Measurements from ENCODE around the gene POLR3C. TPM values are rescaled to one million over a fixed set of nuclear protein-coding genes. Genes with fewer than 3 reads are reported as not detected.
"Not testable (repeated sequence)": the region's sequence is repeated elsewhere in the genome, so short reads cannot be mapped to it uniquely, and the experiment has no call there.

POLR3C gene
- total and polyA plus RNA-seq, 11 donors: 5.9 to 22.4 (median 15.1) TPM

DNA sequence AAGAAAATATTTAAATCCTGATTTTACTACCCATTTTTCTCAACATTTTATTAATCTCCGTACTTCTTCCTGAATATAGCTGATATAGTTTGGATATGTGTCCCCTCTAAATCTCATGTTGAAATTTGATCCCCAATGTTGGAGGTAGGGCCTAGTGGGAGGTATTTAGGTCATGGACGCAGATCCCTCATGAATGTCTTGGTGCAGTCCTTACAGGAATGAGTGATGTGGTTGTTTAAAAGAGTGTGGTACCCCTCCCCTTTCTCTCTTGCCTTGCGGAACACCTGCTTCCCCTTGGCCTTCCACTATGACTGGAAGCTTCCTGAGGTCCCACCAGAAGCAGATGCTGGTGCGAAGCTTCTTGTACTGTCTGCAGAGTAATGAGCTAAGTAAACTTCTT is 17.6 kb upstream of the POLR3C start:
- 96 to 97% (median 97%) methylated on average over 4 of the region's 4 CpGs for WGBS, 4 donors

DNA sequence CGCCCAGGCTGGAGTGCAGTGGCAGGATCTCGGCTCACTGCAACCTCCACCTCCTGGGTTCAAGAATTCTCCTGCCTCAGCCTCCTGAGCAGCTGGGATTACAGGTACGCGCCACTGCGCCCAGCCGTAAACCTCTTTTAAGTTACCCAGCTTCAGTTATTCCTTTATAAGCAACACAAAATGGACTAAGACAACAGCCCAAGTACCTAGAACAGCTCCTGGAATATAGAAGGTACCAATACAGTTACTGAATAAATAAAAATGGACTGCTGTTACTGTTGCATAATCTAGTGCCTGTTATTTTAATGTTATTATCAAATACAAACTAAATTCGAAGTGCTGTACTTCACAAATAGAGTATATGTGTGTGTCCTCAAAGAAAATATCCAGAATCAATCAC is 17.2 kb upstream of the POLR3C start:
- peaks cover 0 to 4% (median 0%) of the 10 kb centered on the region in 9 donors for H3K36me3 ChIP-seq
- H3K4me3 ChIP-seq: no peak overlapping the region
- H3K27me3 ChIP-seq: no peaks in the 10 kb centered on the region
- peaks cover 2 to 56% (median 25%) of the 10 kb centered on the region in 12 donors for H3K4me1 ChIP-seq
- TF ChIP-seq POLR2A (IDR thresholded peaks at IDR 0.05): no peak
- TF ChIP-seq, protein P1, sequence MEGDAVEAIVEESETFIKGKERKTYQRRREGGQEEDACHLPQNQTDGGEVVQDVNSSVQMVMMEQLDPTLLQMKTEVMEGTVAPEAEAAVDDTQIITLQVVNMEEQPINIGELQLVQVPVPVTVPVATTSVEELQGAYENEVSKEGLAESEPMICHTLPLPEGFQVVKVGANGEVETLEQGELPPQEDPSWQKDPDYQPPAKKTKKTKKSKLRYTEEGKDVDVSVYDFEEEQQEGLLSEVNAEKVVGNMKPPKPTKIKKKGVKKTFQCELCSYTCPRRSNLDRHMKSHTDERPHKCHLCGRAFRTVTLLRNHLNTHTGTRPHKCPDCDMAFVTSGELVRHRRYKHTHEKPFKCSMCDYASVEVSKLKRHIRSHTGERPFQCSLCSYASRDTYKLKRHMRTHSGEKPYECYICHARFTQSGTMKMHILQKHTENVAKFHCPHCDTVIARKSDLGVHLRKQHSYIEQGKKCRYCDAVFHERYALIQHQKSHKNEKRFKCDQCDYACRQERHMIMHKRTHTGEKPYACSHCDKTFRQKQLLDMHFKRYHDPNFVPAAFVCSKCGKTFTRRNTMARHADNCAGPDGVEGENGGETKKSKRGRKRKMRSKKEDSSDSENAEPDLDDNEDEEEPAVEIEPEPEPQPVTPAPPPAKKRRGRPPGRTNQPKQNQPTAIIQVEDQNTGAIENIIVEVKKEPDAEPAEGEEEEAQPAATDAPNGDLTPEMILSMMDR (IDR thresholded peaks at IDR 0.05): no peak
- DNase-seq (no peak), ATAC-seq (no peak)
- H3K27ac ChIP-seq: no peak overlapping the region
- intact Hi-C loops (cut with DNase I): loop anchor here in 1 of 10 donors (10.0 kb wide), 1 partner anchor 62 kb away; no protein-coding TSS in a partner anchor
- WGBS, 4 donors: 92 to 98% (median 94%) methylated on average over 7 of the region's 7 CpGs
- H3K9me3 ChIP-seq: no peaks in the 10 kb centered on the region

More for the DNA sequence above, 17.6 kb upstream of the POLR3C start:
- ATAC-seq (no peak), DNase-seq (no peak)
- no peaks in the 10 kb centered on the region for H3K27me3 ChIP-seq
- intact Hi-C loops (cut with DNase I): loop anchor here in 1 of 10 donors (10.0 kb wide), 1 partner anchor 62 kb away; no protein-coding TSS in a partner anchor
- H3K9me3 ChIP-seq: no peaks in the 10 kb centered on the region
- no peak overlapping the region for H3K27ac ChIP-seq
- no peak for TF ChIP-seq POLR2A (IDR thresholded peaks at IDR 0.05)
- TF ChIP-seq, protein P1 (IDR thresholded peaks at IDR 0.05): no peak
- peaks cover 0 to 4% (median 0%) of the 10 kb centered on the region in 9 donors for H3K36me3 ChIP-seq
- H3K4me1 ChIP-seq: peaks cover 2 to 56% (median 25%) of the 10 kb centered on the region in 12 donors
- no peak overlapping the region for H3K4me3 ChIP-seq

DNA sequence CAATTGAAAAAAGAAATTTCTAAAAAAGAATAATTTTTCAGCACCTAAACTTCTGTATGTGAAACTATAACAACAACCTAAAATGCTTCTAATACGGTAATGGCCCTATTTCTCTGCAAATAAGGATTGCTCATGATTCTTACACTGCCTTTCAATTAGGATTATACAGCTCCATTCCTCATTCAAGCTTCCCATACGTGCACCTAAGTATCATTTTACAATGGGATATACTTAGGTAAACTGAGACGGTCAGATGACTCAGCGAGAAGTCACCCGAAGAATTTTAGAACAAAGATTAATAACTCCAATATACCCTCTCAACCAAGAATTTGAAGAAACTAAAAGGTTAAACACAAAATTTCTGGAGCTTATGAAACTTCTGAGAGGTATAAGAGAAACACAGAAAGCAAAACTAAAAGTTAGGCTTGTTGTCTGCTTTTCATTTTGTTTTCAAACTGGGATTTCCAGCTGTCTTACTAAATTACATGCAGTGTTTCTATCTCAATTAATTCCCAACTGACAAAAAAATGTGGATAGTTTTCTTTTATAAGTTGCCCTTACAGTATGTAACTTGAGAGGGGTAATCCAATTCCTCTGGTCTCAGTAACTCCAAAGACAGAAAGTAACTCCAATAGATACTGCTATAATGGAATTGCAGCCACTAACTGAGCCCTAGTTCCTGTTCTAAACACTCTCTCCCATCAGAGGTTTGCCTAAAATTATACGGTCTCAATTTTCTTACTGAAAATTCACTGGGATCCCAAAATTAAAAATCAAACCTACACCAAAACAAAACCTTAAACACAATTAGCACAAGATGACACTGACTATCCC is 10.8 kb upstream of the POLR3C start:
- H3K4me1 ChIP-seq; H3K9me3 ChIP-seq; DNase-seq; H3K4me3 ChIP-seq; intact Hi-C loops (cut with DNase I); H3K36me3 ChIP-seq; H3K27me3 ChIP-seq: not testable (repeated sequence)
- peak in 1 of 4 donors; percentile 38 for ATAC-seq
- peak overlapping the region in 1 of 12 donors; percentile 10 for H3K27ac ChIP-seq
- WGBS, 4 donors: 70 to 82% (median 75%) methylated on average over 5 to 6 of the region's 6 CpGs

DNA sequence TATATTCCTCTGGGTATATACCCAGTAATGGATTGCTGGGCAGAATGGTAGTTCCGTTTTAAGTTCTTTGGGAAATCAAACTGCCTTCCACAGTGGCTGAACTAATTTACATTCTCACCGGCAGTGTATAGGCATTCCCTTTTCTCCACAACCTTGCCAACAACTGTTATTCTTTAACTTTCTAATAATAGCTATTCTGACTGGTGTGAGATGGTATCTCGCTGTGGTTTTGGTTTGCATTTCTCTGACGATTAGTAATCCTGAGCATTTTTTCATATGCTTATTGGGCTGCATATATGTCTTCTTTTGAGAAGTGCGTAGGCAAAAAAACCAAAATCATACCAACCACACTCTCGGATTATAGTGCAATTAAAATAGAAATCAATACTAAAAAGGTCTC is 5.9 kb upstream of the POLR3C start:
- intact Hi-C loops (cut with DNase I); ATAC-seq; H3K27ac ChIP-seq; H3K36me3 ChIP-seq; H3K4me3 ChIP-seq; H3K27me3 ChIP-seq; H3K4me1 ChIP-seq; DNase-seq; H3K9me3 ChIP-seq: not testable (repeated sequence)
- WGBS, 4 donors: 47 to 70% (median 58%) methylated on average over 2 to 4 of the region's 6 CpGs

DNA sequence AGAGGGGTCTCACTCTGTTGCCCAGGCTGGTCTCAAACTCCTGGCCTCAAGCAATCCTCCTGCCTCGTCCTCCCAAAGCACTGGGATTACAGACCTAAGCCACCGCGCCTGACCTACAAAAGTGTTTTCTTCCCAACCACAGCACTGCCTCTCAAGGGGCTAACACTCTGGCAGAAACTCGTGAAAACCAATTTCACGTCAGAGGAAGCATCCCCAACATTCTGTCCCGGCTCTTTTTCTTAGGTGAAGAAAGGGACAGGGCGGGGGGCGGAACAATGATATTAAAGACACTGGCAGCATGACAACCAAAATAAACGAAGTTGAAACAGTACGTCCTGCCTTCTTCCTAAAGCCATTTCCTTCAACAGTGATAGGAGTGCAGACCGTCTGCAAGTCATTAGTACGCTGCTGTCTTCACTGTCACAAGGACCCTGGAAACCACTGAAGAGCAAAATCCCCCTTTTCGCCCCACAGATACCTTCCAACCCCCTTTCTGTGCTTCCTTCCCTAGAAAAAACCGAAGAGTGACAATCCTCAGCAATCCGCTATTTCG is 1.1 kb upstream of the POLR3C start:
- peak; percentile 12 to 46 (median 34) for ATAC-seq
- H3K9me3 ChIP-seq, H3K27me3 ChIP-seq, DNase-seq: not testable (repeated sequence)
- intact Hi-C loops (cut with DNase I): loop anchor here in 1 of 10 donors (10.0 kb wide), 1 partner anchor 68 kb away; no protein-coding TSS in a partner anchor
- peak overlapping the region in 6 of 12 donors; percentile 64 to 97 (median 74) for H3K4me3 ChIP-seq
- 0 to 30% methylated on average over 4 of the region's 16 CpGs; no CpG with 5 or more reads in 2 of the 4 donors for WGBS, 4 donors
- H3K36me3 ChIP-seq: peaks cover 0 to 25% (median 21%) of the 10 kb centered on the region in 9 donors
- peak overlapping the region in 4 of 12 donors; percentile 30 to 93 (median 62) for H3K27ac ChIP-seq
- peaks cover 0 to 18% (median 13%) of the 10 kb centered on the region in 12 donors for H3K4me1 ChIP-seq

Measured in heart left ventricle (tissue), 16 donors.